ENCODE data around the gene NADK2. TPM values are rescaled to one million over a fixed set of nuclear protein-coding genes. Genes with fewer than 3 reads are reported as not detected.

Gene NADK2
- total and polyA plus RNA-seq, 2 donors (not counting 1 experiment from before 2014, with no cell fraction given): 11.6 to 26.9 TPM

- TF ChIP-seq EZH2 (IDR thresholded peaks at IDR 0.05; ENCODE audit: low read length, missing control alignments): no peak
- TF ChIP-seq CTCF (conservative IDR thresholded peaks at IDR 0.05 in 1 of 2, IDR thresholded peaks at IDR 0.05 in 1 of 2; ENCODE audit: low read depth in 1 of 2, low read length in 2 of 2): no peak
- no peak for DNase-seq (ENCODE audit: low read depth in 2 of 2)
- H3K4me1 ChIP-seq (ENCODE audit: control insufficient read depth, extremely low read depth, insufficient read depth, low read length): no peaks in the 10 kb centered on the region
- H3K27me3 ChIP-seq (ENCODE audit: control insufficient read depth, insufficient read depth, low read length): no peaks in the 10 kb centered on the region
- H3K36me3 ChIP-seq (ENCODE audit: control insufficient read depth, insufficient read depth, low read length): no peaks in the 10 kb centered on the region
- peaks cover 25% of the 10 kb centered on the region for H3K79me2 ChIP-seq (ENCODE audit: control insufficient read depth, insufficient read depth, low read length)
- H4K20me1 ChIP-seq (ENCODE audit: control insufficient read depth, extremely low read depth, insufficient read depth, low read length): no peaks in the 10 kb centered on the region
- H3K4me2 ChIP-seq (ENCODE audit: extremely low read depth, insufficient read depth, low read length): no peak overlapping the region
- H3K9ac ChIP-seq (ENCODE audit: insufficient read depth, low read length): no peak overlapping the region
- no peaks in the 10 kb centered on the region for H3K9me3 ChIP-seq (ENCODE audit: control insufficient read depth, insufficient read depth, low read depth, low read length)
- H3K4me3 ChIP-seq (replicated peaks in 1 of 4; ENCODE audit: control extremely low read depth in 1 of 4, insufficient read depth in 1 of 4, low read depth in 3 of 4, low read length in 4 of 4): no peak overlapping the region
- no peak overlapping the region for H2AFZ ChIP-seq (ENCODE audit: low read length)
- H3K27ac ChIP-seq (ENCODE audit: insufficient read depth, low read length): no peak overlapping the region
Measured at GRCh38 chr5:36236801-36237200, 4.9 kb downstream of the NADK2 start.

DNA sequence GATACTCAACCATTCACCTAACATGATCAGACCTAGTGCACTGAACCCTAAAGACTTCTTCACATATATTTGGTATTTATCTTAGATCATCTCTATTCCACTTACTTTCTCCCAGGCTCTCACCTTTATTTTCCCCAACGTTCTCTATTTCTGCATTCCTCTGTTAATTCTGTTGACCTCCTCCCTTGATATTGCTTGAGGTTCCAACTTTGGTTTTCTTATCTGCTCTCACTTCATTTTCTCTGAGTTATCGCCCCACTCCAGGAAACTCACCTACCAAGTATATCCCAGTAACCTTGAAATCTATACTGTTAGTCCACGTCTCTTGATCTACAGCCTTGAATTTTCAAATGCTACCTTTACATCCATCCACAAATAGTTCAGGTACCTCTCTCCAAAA, 9.2 kb downstream of the NADK2 start:
- no peak overlapping the region for H3K4me3 ChIP-seq (replicated peaks in 1 of 4; ENCODE audit: control extremely low read depth in 1 of 4, insufficient read depth in 1 of 4, low read depth in 3 of 4, low read length in 4 of 4)
- no peak overlapping the region for H3K9ac ChIP-seq (ENCODE audit: insufficient read depth, low read length)
- no peaks in the 10 kb centered on the region for H3K27me3 ChIP-seq (ENCODE audit: control insufficient read depth, insufficient read depth, low read length)
- H3K27ac ChIP-seq (ENCODE audit: insufficient read depth, low read length): no peak overlapping the region
- no peak for DNase-seq (ENCODE audit: low read depth in 2 of 2)
- no peaks in the 10 kb centered on the region for H3K36me3 ChIP-seq (ENCODE audit: control insufficient read depth, insufficient read depth, low read length)
- no peak overlapping the region for H3K4me2 ChIP-seq (ENCODE audit: extremely low read depth, insufficient read depth, low read length)
- no peaks in the 10 kb centered on the region for H3K9me3 ChIP-seq (ENCODE audit: control insufficient read depth, insufficient read depth, low read depth, low read length)
- no peaks in the 10 kb centered on the region for H4K20me1 ChIP-seq (ENCODE audit: control insufficient read depth, extremely low read depth, insufficient read depth, low read length)
- H3K79me2 ChIP-seq (ENCODE audit: control insufficient read depth, insufficient read depth, low read length): peaks cover 5% of the 10 kb centered on the region
- no peak overlapping the region for H2AFZ ChIP-seq (ENCODE audit: low read length)
- TF ChIP-seq CTCF (conservative IDR thresholded peaks at IDR 0.05 in 1 of 2, IDR thresholded peaks at IDR 0.05 in 1 of 2; ENCODE audit: low read depth in 1 of 2, low read length in 2 of 2) (no peak), EZH2 (IDR thresholded peaks at IDR 0.05; ENCODE audit: low read length, missing control alignments) (no peak)
- no peaks in the 10 kb centered on the region for H3K4me1 ChIP-seq (ENCODE audit: control insufficient read depth, extremely low read depth, insufficient read depth, low read length)

- H3K36me3 ChIP-seq (ENCODE audit: control insufficient read depth, insufficient read depth, low read length): no peaks in the 10 kb centered on the region
- no peaks in the 10 kb centered on the region for H3K4me1 ChIP-seq (ENCODE audit: control insufficient read depth, extremely low read depth, insufficient read depth, low read length)
- no peak overlapping the region for H2AFZ ChIP-seq (ENCODE audit: low read length)
- H3K27me3 ChIP-seq (ENCODE audit: control insufficient read depth, insufficient read depth, low read length): no peaks in the 10 kb centered on the region
- H3K27ac ChIP-seq (ENCODE audit: insufficient read depth, low read length): no peak overlapping the region
- H4K20me1 ChIP-seq (ENCODE audit: control insufficient read depth, extremely low read depth, insufficient read depth, low read length): no peaks in the 10 kb centered on the region
- TF ChIP-seq EZH2 (IDR thresholded peaks at IDR 0.05; ENCODE audit: low read length, missing control alignments): no peak
- H3K9ac ChIP-seq (ENCODE audit: insufficient read depth, low read length): no peak overlapping the region
- no peak for DNase-seq (ENCODE audit: low read depth in 2 of 2)
- no peak overlapping the region for H3K4me3 ChIP-seq (replicated peaks in 1 of 4; ENCODE audit: control extremely low read depth in 1 of 4, insufficient read depth in 1 of 4, low read depth in 3 of 4, low read length in 4 of 4)
- no peaks in the 10 kb centered on the region for H3K9me3 ChIP-seq (ENCODE audit: control insufficient read depth, insufficient read depth, low read depth, low read length)
- H3K4me2 ChIP-seq (ENCODE audit: extremely low read depth, insufficient read depth, low read length): no peak overlapping the region
- H3K79me2 ChIP-seq (ENCODE audit: control insufficient read depth, insufficient read depth, low read length): no peaks in the 10 kb centered on the region
Measured at GRCh38 chr5:36230151-36230790, 11.5 kb downstream of the NADK2 start.
